GDM1 (cell line): ENCODE data around the gene ITPR1.
"Not testable (repeated sequence)": the region's sequence is repeated elsewhere in the genome, so short reads cannot be mapped to it uniquely, and the experiment has no call there.

ENCODE experiments used
- DNase-seq: peaks from one replicate; lab custom pipeline; 2025; lab: John Stamatoyannopoulos, UW

Gene ITPR1

DNA sequence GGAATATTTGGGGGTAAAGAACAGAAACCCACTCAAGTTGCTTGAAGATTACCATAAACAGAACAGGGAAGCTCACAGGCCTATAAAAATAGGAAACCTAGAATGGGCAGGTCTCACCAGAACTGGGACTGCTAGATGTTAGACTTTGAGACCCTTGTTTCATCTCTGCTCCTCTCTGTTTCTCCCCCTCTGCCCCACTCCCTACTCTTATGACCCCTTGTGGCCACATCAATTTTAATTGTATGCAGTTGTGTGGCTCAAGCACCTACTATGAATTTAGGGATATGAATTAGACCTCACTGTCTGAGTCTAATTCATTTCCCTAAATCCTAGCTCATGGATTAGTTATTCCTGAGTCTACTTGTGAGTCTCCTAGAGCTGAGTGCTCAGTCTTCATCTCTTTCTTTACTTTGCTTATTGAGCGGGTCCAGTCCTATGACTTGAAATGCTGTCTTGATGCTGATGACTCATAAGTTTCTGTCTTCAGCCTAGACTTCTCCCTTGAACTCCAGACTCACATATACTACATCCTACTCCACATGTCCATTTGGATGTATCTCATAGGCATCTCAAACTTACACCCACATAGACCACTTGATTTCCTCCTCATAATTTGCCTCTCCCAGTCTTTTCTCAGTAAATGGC lies 78.7 kb downstream of the ITPR1 start:
- no peak for DNase-seq

DNA sequence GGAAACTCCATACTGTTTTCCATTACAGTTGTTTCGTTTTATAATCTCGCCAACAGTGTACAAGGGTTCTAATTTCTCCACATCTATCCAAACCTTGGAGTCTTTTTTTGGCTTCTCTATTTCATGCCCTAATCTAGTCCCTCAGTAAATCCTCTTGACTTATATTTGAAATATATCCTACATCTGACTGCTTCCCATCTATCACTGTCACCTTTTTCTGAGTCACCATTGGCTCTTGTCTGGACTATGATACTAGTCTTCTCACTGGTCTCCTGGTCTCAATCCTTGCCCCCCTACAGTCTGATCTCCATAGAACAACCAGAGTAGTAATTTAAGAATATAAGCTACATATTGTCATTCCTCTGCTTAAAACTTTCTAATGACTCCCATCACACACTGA lies 80.0 kb downstream of the ITPR1 start:
- no peak for DNase-seq

DNA sequence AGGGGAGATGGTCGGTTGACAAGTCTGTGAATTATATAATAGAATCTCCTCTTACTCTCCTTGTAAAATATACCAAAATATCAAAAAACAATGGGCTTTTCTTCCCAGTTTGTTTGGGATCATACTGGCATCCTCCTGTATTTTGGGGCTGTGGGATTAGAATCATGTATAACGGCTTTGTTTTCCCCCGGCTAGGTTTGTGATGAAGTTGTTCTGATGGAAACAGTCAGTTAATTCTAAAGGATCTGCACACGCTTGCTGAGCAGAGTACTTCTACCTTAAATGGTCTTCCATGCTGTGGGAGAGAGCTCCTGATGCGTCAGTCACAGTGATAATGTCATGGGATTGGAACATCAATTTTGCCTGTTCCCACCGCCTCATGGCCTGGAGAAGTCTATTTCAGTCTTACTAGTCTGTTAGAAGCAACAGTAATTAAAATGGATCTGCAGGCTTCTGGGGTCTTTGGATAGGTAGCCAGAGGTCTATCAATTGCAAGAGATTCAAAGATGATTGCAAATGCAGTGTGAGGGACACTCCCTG lies 81.3 kb downstream of the ITPR1 start:
- DNase-seq, result no peak

DNA sequence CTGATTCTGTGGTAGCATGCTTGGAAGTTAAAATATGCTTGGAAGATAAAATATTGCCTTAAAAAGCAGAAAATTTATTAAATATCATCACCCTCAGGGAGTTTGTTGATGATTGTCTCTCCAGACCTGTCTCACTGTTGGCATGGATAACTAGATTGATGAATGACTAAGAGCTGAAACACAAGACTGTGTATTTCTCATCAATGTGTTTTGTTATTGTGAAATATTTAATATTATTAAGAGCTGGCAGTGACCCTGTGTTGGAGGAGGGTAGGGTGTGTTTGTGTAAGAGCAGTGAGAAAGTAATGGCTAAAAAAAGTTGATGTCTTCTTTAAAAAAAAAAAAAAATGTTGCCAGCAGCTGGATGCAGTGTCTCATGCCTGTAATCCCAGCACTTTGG lies 82.2 kb downstream of the ITPR1 start:
- DNase-seq, result no peak

DNA sequence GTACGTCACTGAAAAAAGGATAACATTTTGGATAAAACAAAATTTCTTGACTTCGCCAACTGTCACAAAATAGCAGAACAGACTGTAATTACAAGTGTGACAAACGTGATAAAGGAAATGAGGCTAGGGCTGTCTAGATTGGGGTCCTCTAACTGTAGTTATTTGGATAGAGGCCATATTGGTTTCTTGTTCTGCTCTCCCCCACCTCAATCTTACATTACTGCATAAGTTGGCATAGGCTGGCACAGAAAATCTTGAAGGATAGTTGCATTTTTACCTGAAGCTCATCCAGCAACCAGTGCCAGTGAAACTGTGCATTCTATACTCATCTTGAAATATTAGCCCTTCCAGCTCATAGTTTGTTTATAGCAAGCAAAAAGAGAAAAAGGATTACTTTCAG lies 84.6 kb downstream of the ITPR1 start:
- DNase-seq, result no peak

DNA sequence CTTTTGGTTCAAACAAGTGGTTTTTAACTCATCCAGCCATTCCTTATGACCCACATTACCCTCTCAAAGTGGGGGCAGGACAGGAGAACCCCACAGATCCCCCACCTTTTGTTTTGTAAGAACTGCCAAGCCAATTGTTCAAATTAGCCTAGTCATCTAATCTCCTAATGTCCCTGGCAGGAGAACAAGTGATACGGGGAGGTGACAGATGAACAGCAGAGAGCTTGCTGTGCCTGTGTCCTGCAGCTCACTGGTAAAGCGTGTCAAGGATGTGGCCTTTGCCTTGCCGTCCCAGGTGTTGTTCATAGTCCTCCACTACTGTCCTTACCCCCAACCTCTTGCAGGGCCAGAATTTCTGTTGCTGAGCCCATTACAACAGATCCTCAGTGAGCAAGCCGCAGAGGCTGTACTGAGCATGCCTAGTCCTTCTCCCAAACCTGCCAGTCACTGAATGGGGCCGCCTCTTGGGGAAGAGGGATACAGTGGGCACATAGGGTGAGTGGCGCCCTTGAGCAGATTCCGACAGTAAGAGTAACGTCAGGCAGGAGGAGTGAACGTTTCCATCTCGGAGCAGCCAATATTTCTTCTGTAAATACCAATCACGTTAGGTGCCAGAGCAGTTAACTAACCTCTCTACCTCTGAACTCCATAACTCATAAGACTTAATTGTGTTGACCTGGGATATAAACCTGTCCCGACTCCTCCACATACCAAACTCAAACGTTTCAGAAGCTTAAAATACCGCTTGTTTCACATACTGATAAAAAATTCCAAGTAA lies 87.4 kb downstream of the ITPR1 start:
- no peak for DNase-seq

DNA sequence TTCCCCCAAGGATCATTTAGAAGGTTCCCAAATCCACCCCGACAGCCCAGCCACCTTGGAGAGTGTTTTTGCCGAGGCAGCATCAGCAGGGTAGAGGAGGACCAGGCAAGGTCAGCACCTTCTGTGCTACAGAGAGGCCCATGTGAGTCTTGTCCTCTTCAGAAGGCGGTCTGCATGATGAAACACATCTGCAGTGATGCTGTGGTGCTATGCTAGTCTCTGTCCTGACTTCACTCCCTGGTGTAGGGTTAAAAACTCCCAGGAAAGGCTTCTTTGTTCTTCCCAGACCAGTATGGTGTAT lies 87.9 kb downstream of the ITPR1 start:
- no peak for DNase-seq

DNA sequence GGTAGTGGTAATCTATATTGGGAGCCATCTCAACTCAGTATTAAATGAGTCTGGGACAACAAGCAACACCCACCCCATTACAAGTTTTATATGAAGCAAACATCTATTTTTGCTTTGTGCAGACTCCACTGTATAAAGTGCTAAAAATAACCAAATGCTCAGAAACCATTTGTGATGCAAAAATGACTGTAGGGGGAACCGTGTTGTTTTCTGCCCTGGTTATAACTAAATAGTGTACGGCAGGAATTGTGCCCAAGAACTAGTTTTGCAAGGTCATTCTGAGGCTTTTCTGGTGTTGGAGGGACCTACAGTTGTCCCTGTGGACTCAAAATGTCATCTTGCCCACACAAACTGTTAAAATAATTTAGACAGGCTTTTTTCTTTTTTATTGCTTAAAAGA lies 88.3 kb downstream of the ITPR1 start:
- no peak for DNase-seq

DNA sequence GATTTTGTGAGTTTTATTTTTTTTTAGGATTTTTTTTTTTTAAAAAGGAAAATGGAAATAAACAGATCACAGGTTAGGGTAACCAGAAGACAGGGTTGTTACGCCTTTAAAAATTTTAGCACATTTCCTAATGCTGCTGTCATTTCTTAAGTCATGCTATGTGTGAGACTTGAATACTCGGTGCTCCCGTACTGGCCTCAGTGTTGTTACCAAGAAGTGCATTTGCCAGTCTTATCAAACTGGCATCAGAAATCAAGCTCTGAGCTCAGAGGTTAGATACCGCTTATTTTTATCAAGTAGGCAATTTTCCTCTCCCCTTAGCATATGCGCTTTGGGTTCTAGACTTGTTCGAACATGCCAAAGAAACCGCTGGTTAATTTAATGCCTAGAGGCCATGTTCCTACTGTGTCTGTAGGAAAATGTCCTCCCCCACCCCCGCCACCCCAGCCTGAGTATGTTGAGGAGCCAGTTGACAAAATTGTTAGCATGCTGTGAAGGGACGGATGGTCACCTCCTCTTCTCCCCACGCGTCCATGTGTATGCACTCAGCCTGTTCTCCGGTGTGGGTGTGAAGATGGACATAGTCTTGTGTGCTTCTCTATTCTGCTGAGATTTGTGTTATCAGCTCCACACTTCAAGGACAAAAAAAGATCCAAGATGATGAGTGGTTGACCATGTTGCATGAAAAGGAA lies 88.9 kb downstream of the ITPR1 start:
- no peak for DNase-seq

DNA sequence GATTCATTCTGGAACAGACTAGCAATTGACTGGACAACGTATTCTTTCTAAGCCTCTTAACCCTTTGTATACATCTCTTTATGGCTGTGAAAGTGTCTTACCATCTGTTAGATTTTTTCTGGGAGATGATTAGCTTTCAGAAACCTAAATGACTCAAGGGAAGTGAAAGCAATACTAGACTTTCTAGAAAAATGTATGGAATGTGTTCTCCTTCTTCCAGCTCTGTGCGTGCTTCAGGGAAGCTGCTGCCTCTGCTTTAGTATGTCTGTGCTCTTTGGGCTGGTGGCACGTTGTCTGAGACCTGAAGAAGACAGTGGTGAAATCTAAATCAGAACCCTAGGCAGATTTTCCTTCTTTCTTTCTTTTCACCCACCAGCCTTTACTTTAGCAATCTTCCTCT lies 89.5 kb downstream of the ITPR1 start:
- DNase-seq, result no peak

DNA sequence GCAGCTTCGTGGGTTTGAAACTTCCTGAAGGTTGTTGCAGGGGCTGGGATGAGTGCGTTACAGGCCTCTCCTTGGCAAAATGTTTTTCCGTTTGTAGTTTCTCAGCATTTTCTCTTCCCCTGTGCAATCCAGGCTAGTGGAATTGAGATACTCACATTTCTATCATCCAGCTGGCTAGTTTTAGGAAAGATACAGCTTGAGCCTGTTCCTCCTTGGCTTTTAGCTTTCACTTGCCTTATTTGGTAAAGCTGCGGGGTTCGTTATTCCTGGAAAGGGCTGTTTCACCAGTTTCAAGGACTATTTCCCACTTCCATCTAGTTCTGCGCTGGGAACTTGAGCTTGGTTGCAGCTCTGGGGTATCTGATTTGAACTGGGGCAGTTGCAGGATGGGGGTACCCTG lies 90.3 kb downstream of the ITPR1 start:
- no peak for DNase-seq

DNA sequence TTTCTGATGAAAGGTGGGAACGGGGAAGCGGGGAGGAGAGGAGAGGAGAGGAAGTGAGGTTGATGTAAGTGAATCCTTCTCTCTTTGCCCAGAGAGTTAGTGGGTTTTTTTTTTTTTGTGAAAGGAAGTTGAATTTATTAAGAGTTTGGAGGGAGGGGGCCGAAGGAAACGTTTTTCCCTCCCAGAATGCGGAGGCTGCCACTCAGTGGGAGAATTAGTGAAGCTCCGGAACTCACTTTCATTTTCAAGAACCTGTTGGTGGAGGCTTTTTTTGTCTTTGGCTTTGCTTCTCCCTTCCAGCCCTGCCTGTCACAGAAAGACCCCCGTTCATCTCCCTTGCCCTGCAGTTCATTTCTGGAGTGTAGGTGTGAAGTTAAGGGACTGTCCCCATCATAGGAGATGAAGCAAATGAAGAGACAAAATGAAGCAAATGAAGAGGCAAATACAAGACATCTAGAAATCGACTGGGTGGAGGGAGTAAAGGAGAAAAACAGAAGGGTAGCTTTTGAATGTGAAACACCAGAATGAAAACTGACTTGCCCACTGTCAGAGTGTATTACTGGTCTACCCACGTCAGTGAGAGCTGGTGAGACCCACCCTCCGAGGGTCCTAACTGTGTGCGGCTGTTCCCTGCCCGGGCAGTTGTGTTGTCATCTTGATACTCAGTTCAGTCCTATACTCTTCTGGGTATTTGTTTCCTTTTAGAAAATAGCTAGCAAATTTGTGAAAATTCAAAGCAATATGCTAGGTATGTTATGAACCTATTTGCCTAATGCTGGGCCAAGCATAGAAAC lies 91.5 kb downstream of the ITPR1 start:
- peak; percentile 54 for DNase-seq

DNA sequence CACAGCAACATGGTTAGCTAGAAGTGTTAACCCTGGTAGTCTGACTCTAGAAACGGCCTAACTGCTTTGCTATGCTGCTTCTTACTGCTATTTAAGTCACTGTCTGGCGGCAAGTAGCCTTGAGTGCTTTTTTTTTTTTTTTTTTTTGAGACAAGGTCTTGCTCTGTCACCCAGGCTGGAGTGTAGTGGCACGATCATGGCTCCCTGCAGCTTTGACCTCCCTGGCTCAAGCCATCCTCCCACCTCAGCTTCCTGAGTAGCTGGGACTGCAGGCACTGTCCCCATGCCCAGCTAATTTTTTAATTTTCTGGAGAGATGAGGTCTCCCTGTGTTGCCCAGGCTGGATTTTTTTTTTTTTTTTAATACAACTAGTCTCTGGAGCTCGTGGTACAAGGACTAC lies 93.2 kb downstream of the ITPR1 start:
- no peak for DNase-seq

DNA sequence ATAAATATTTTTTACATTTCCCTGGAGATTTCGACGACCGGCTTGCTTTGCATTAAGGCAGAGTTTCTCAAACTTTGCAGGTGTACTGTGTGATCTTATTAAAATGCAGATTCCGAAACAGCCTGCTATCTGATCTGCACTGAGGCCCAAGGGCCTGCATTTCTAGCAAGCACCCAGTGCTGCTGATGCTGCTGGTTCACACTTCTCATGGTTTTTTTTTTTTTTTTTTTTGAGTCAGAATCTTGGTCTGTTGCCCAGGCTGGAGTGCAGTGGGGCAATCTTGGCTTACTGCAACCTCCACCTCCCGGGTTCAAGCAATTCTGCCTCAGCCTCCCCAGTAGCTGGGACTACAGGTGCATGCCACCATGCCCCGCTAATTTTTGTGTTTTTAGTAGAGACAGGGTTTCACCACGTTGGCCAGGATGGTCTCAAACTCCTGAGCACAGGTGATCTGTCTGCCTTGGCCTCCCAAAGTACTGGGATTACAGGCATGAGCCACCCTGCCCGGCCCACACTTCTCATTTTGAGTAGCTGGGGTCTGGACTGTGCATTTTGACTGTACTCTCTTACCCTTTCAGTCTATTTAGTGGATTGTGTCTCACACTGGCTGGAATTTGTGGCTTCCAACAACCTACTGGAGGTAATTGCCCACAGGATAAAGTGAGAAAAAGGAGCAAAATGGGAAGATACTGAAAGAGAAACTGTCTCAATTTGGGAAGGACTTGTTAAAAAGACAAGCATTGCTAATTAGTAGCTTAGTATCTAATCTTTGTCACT lies 94.1 kb downstream of the ITPR1 start:
- DNase-seq, result no peak

DNA sequence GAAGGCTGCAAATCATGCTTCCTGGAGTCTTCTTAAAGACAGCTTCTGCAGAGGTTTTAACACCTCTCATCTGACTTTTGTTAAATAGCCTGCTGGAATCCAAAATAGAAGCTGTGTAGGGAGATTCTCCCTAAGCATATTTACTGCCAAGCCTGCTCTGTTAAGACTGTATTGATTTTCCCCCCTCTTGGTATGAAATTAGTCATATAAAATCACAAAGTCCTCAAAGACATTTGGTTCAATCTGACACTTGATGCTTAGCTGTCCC lies 94.6 kb downstream of the ITPR1 start:
- no peak for DNase-seq

DNA sequence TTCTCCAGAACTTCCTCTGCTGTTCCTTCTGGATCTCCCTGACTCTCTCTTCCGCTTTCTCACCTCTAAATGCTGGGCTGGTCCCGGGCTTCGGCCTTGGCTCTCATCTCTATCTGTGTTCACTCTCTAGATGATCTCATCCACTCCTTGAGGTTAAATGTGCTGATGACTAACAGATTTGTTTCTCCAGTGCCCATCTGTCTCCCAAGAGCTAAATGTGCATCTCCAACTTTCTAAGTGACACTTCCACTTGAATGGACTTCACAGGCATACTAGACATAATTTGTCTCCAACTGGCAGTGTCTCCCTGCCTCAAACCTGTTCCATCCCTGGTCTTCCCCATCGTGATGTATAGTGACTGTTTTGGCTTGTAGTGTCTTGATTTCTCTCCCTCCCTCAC lies 95.3 kb downstream of the ITPR1 start:
- no peak for DNase-seq

DNA sequence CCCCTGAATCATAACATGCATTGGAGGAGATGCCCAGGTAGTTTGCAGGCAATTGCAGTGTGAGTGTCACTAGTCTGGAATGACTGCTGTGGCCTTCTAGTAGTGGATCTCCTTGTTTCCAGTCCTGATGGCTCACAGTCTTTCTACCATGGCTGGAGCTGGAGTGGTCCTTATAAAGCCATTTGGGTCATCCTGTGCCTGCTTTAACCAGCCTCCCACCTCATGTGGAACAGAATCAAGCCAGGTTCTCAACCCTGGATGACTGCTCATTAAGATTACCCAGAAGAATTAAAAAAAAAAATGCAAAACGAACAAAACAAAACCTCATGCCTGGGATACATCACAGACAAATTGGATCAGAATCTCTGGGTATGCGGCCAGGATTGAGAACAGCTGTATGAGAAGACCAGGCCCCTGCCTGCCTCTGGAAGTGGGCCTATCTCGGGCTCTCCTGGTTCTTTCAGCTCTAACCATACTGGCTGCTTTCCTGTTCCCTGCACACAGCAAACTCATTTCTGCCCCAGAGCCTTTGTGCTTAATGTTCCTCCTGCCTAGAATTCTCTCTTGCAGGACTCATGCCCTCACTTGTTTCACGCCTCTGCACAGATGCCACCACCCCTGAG lies 96.4 kb downstream of the ITPR1 start:
- no peak for DNase-seq

DNA sequence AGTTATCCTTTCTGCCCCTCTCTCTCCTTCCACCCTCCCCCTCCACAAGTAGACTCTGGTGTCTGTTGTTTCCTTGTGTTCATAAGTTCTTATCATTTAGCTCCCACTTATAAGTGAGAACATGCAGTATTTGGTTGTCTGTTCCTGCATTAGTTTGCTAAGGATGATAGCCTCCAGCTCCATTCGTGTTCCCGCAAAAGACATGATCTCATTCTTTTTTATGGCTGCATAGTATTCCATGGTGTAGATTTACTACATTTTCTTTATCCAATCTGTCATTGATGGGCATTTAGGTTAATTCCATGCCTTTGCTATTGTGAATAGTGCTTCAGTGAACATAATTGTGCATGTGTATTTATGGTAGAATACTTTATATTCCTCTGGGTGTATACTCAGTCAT lies 97.7 kb downstream of the ITPR1 start:
- not testable (repeated sequence) for DNase-seq

DNA sequence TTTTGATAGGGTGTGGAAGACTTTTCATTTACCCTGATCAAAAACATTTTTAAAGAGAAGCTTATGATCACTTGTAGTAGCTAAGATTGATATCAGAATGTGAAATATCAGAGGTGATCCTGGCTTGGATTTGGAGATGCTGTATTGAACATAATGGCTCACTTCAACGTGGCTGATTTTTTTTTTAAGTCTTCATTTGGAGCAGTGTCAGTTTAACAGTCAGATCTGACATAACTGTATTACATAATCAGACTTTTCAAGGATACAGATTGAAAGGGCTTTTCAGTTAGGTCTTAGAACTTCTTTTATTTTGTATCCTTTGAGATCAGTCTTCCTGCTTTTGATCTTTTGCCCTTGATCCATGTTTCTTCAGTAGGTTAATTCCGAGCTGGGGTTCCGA lies 98.5 kb downstream of the ITPR1 start:
- DNase-seq, result no peak

DNA sequence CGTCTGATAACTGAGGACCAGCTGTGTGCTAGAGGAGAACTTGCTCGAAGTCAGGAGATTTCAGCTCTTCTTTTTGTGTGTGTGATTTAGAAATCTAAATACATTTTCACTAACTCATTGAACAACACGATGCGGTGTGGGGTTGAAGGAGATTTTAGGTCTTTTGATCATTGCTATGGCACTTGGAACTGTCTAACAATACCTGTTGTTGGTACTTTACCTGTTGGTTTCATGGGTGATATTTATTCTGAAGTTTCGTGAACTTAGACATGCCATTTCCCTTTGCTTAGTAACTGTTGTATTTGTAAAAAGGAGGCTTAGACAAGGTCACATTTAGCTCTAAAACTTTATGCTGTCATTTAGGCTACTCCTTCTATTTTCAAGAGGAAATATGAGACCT lies 99.9 kb downstream of the ITPR1 start:
- no peak for DNase-seq

DNA sequence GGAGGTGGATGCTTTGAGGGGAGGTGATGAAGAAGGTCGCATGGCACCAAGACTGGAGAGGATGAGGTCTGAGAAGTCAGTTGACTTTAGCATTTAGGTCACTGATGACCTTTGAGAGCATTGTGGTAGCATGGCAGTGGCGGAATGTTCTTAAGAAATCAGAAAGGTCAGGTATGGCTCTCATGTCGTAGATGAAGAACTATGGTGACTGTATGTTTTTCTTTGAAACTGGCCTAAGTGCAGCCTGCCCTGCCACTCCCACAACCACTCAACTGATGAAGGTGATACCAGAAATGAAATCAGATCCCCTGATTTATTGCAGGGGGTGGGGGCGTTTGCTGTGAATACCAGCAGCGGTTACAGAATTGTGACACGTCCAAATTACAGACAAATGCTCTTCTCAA lies 102.6 kb downstream of the ITPR1 start:
- no peak for DNase-seq

DNA sequence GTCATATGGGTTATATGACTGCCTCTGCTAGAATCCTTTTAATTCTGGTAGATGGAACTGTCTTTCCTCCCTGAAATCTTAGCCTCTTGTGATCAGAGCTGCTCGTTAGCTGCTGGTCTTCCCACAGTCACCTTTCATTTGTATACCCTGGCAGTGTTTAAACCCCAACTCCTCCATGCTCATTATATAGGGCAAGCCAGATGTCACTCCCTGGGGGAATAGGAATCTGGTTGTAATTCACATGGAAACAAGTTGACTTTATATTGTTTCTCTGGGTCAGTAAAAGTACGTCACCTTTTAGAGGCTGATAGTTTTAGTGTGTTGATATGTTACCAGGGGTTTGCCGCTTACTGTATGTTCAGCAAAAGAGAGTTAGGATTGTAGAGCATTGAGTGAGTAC lies 103.5 kb downstream of the ITPR1 start:
- DNase-seq, result no peak
